GM12878 (cell line): Measurements from ENCODE around the gene EXOC3L4. TPM values are rescaled to one million over a fixed set of nuclear protein-coding genes. Genes with fewer than 3 reads are reported as not detected.

Experiments used
- ATAC-seq: fragments of 200-7000 bp; cut with Tn5 transposase; 3 replicates; pipeline ENCODE4 v1.9.1; 2020; ENCODE audit warnings: mild to moderate bottlenecking, moderate library complexity
- BruUV-seq: library from RNA; stranded (reverse); fragments of 400-500 nt; replicated peaks from 2 replicates; lab custom pipeline; 2021; lab: Mats Ljungman, UMichigan
- CTCF ChIA-PET: fragments of 300-600 bp; sonication (Branson Sonifier 250); formaldehyde crosslinking; extraction: SDS; loops from one replicate; lab custom pipeline; 2021; ENCODE audit warnings: inconsistent platforms; lab: Yijun Ruan, JAX
- POLR2A ChIA-PET: fragments of 350-600 bp; formaldehyde crosslinking; extraction: SDS; loops from one replicate; lab custom pipeline; 2021; ENCODE audit warnings: inconsistent platforms; lab: Charles Lee
- RAD21 ChIA-PET: fragments of 300-600 bp; sonication (Branson Sonifier 250); formaldehyde crosslinking; loops from one replicate; lab custom pipeline; 2023; ENCODE audit warnings: antibody characterized with exemption; ENCODE audit not compliant: unreplicated experiment; lab: Charles Lee
- SMC1A ChIA-PET: fragments of 300-600 bp; sonication (Branson Sonifier 250); formaldehyde crosslinking; loops from one replicate; lab custom pipeline; 2023; ENCODE audit not compliant: unreplicated experiment, uncharacterized antibody; lab: Charles Lee
- DNase-seq: peaks from one replicate; pipeline ENCODE4 v3.0.0-alpha.2; 2011; ENCODE audit warnings: low read depth, low spot score
- FAIRE-seq: peaks from 3 replicates; lab custom pipeline; 2011; peaks lifted over from hg19 to GRCh38; lab: Jason Lieb, UNC
- H2AFZ ChIP-seq: 2 replicates; pipeline ENCODE4 v1.6.0; 2011; ENCODE audit warnings: low read depth, low read length, control low read depth; ENCODE audit not compliant: control insufficient read depth
- H3K27ac ChIP-seq: 2 replicates; pipeline ENCODE4 v1.5.1; 2011; ENCODE audit warnings: control low read depth; ENCODE audit not compliant: control insufficient read depth, insufficient read depth
- H3K27me3 ChIP-seq, 2 experiments: replicated peaks in 1 of 2; 2 replicates each; pipeline versions ENCODE4 v1.6.0 to v1.6.1; 2011; ENCODE audit warnings: low read length in 1 of 2; ENCODE audit not compliant: control insufficient read depth in 2 of 2, insufficient read depth in 2 of 2
- H3K36me3 ChIP-seq, 2 experiments: 2 replicates each; pipeline ENCODE4 v1.5.1; 2011; ENCODE audit warnings: low read length in 1 of 2; ENCODE audit not compliant: control insufficient read depth in 2 of 2, insufficient read depth in 2 of 2
- H3K4me1 ChIP-seq: 2 replicates; pipeline ENCODE4 v1.6.1; 2011; ENCODE audit warnings: mild to moderate bottlenecking, low read length, moderate library complexity, mixed read lengths; ENCODE audit not compliant: control insufficient read depth, insufficient read depth
- H3K4me2 ChIP-seq: 2 replicates; pipeline ENCODE4 v1.6.0; 2011; ENCODE audit warnings: control low read depth; ENCODE audit not compliant: control insufficient read depth, insufficient read depth
- H3K4me3 ChIP-seq: fragments of 200-600 bp; sonication (generic); 2 replicates; pipeline ENCODE4 v1.5.1; 2016
- H3K79me2 ChIP-seq: 2 replicates; pipeline ENCODE4 v1.6.0; 2011; ENCODE audit warnings: low read length; ENCODE audit not compliant: control insufficient read depth, insufficient read depth
- H3K9ac ChIP-seq: 2 replicates; pipeline ENCODE4 v1.8.0; 2011; ENCODE audit warnings: low read length, control low read depth, mixed read lengths; ENCODE audit not compliant: control insufficient read depth, insufficient read depth
- H3K9me3 ChIP-seq: replicated peaks from 3 replicates; pipeline ENCODE4 v1.5.1; 2011; ENCODE audit warnings: mild to moderate bottlenecking, low read length; ENCODE audit not compliant: control insufficient read depth, insufficient read depth
- H4K20me1 ChIP-seq: 2 replicates; pipeline ENCODE4 v1.6.0; 2011; ENCODE audit not compliant: control insufficient read depth, insufficient read depth
- BHLHE40 ChIP-seq, 2 experiments: fragments of 450-650 bp in 1 of 2; IDR thresholded peaks; 2 replicates each; pipeline ENCODE4 v1.6.1; 2011 to 2017; ENCODE audit warnings: low read depth in 2 of 2, borderline replicate concordance in 1 of 2, improper control_type of control experiment in 1 of 2, low read length in 1 of 2, mild to moderate bottlenecking in 1 of 2
- CHD4 ChIP-seq: fragments of 200-600 bp; sonication (generic); IDR thresholded peaks from 2 replicates; pipeline ENCODE4 v1.6.1; 2016; ENCODE audit warnings: mild to moderate bottlenecking
- ESRRA ChIP-seq: IDR thresholded peaks from 2 replicates; pipeline ENCODE4 v1.6.1; 2012; ENCODE audit warnings: mild to moderate bottlenecking, low read length, improper control_type of control experiment
- KLF5 ChIP-seq: fragments of 450-650 bp; IDR thresholded peaks from 2 replicates; pipeline ENCODE4 v1.6.1; 2014; ENCODE audit warnings: mild to moderate bottlenecking; ENCODE audit not compliant: partially characterized antibody
- POLR2AphosphoS2 ChIP-seq: IDR thresholded peaks from 2 replicates; pipeline ENCODE4 v1.6.1; 2011; ENCODE audit warnings: low read depth, mild to moderate bottlenecking, low read length, improper control_type of control experiment, moderate library complexity
- RFX5 ChIP-seq: IDR thresholded peaks from 2 replicates; pipeline ENCODE4 v1.6.1; 2011; ENCODE audit warnings: low read depth, low read length, improper control_type of control experiment
- SIN3A ChIP-seq: IDR thresholded peaks from 2 replicates; pipeline ENCODE4 v1.6.1; 2012; ENCODE audit warnings: low read depth, low read length, improper control_type of control experiment
- WGBS: methylation state at CpG from one replicate; pipeline ENCODE4 v1.1.6; 2016; ENCODE audit warnings: low lambda C conversion rate; ENCODE audit not compliant: insufficient replicate concordance, insufficient coverage; ENCODE audit errors: missing lambda C conversion rate; 5-methylcytosine and 5-hydroxymethylcytosine counted together
- in situ Hi-C: fragments of 300-500 bp; cut with MboI; formaldehyde crosslinking; loops from 9 replicates; pipeline ENCODE4 v1.14.3; 2018; ENCODE audit warnings: mixed read lengths
- intact Hi-C: fragments of 100-400 bp; cut with micrococcal nuclease; formaldehyde crosslinking; loops from one replicate; pipeline ENCODE4 v1.14.2; 2022; ENCODE audit not compliant: unreplicated experiment
- polyA plus RNA-seq, 11 experiments: library from polyadenylated mRNA; depleted of rRNA in 4 of 11; unstranded in 6 of 11; stranded (reverse) in 5 of 11; fragments of >200 nt; fragmentation: Nextera tagmentation in 4 of 11; fragmentation: Illumina TruSeq in 1 of 11; extraction: Ambion mirVana in 4 of 11; extraction: Trizol in 1 of 11; gene quantifications; 1 replicate in 1 of 11; 2 replicates in 10 of 11; pipeline versions ENCODE4 v1.2.1 to v1.2.3, GENCODE V29; 2011 to 2016; ENCODE audit warnings: inconsistent platforms in 2 of 11, missing spikeins in 2 of 11, low read depth in 1 of 11
- total RNA-seq, 4 experiments: library from RNA; depleted of rRNA in 3 of 4; stranded (reverse); fragments of >200 nt in 3 of 4; fragmentation: Illumina TruSeq in 1 of 4; extraction: Trizol in 1 of 4; gene quantifications; 2 replicates each; pipeline versions ENCODE4 v1.2.1 to v1.2.3, GENCODE V29; 2013 to 2021

The EXOC3L4 gene
- total and polyA plus RNA-seq, 10 of the 15 experiments (the other 5 are each of a cell fraction or from before 2014, with no cell fraction given), result not detected

DNA sequence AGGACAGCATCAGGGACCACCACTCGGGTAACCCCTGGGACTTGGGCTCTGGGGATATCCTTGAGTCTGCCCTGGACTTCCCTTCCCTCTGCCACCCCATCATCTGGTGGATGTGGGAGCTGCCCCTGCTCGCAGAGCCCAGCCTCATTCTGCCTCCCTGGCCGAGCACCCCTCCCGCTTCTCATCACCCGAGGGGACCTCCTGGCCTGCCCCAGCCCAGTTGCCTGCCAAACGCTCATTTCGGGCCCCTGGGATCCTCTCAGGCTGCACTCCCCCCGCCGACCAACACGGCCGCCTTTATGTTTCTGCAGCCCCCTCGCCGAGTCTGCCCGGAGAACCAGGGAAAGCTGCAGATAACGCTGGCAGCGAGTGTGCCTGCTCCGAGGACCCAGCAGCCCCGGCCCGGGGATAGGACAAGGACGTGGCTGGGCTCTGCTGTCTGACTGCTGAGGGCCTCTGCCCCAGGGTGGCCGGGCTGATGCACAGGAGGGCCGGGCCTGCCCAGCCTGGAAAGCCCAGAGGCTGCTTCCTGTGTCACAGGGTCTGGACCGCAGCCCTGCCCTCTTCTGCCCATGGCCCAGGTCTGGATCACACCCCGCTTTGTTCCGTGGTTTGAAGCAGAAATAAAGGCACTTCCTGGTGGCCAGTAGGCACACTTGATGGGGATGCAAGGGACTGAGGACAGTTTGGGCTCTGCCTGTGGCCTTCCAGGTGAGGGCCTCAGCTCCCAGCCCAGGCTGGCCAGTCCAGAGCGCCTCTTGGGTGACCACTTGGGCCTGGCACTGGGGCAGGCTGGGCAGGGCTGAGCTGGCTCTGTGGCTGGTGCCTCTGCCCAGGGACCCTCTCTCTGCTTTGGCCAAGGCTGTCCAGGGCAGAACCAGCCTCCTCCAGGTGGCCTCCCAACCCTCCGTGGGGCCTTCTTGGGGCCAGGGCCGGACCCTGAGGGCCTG is 4.9 kb upstream of the EXOC3L4 start (continued):
- TF ChIP-seq POLR2AphosphoS2 (no peak), CHD4 (no peak), BHLHE40 (IDR thresholded peaks at IDR 0.05; ENCODE audit: borderline replicate concordance in 1 of 2, low read depth in 2 of 2, low read length in 1 of 2) (no peak), SIN3A (no peak), ESRRA (no peak)

DNA sequence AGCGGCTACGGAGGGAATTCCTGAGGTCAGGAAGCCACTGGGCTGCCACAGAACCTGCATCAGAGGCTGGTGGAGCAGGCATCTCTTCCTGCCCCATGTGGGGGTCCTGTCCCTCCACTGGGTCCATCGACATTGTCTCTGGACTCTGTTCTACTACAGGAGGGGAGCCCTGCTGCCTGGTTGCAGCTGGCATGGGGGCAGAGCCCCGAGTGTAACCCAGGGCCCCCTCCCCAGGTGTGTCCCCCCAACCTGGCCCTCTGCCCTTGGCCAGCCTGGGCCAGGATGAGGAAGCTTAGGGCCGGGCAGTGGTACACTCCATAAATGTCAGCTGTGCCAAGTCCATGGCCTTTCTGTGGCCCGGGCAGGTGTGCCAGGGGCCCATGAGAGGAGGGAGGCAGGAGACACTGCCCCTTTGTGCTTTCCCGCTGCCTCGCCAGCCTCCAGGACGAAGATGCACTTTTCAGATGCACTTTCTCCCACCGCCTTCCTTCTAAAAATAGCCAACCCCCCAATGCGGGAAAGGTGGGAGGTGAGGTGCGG is 4.0 kb upstream of the EXOC3L4 start:
- H2AFZ ChIP-seq, result no peak overlapping the region
- intact Hi-C loops, result no loop called here
- BruUV-seq, result no TSS peak
- CTCF ChIA-PET, result interaction anchor here (1.1 to 2.0 kb wide), 2 partner anchors 14 to 50 kb away, joined by 4 to 9 read pairs; no protein-coding TSS in a partner anchor
- no peaks in the 10 kb centered on the region for H4K20me1 ChIP-seq
- peak overlapping the region; percentile 98; the same call in 1 of the 2 replicates for H3K4me2 ChIP-seq
- no peaks in the 10 kb centered on the region for H3K36me3 ChIP-seq
- no peaks in the 10 kb centered on the region; a peak in 1 of 4 replicates for H3K27me3 ChIP-seq
- WGBS, result 48% methylated on average over 12 of the region's 12 CpGs
- SMC1A ChIA-PET, result interaction anchor here (0.6 kb wide), 1 partner anchor 23 kb away, joined by 3 read pairs; no protein-coding TSS in a partner anchor
- no peak overlapping the region for H3K4me3 ChIP-seq
- DNase-seq (no peak), ATAC-seq (no peak), FAIRE-seq (no peak)
- RAD21 ChIA-PET, result interaction anchor here (1.0 kb wide), 1 partner anchor 12 kb away, joined by 3 read pairs; no protein-coding TSS in a partner anchor
- no peaks in the 10 kb centered on the region for H3K79me2 ChIP-seq
- no peaks in the 10 kb centered on the region for H3K9me3 ChIP-seq
- H3K4me1 ChIP-seq, result peaks cover 13% of the 10 kb centered on the region
- no peak overlapping the region for H3K9ac ChIP-seq
- in situ Hi-C loops, result no loop called here
- POLR2A ChIA-PET, result no interaction called here
- TF ChIP-seq RFX5, result no peak
- no peak for TF ChIP-seq CHD4
- no peak for TF ChIP-seq KLF5
- no peak overlapping the region for H3K27ac ChIP-seq
